Natural killer cell (primary cell): Measurements from ENCODE around the gene APOA4. TPM values are rescaled to one million over a fixed set of nuclear protein-coding genes. Genes with fewer than 3 reads are reported as not detected.

Source experiments
- ATAC-seq, 3 donors: fragments of 150-1000 bp in 2 of 3; fragments of 200-7000 bp in 1 of 3; cut with Tn5 transposase; 1 replicate in 1 of 3; 2 replicates in 2 of 3; pipeline ENCODE4 v1.10.0; 2021; ENCODE audit warnings: mild to moderate bottlenecking in 2 of 3, moderate library complexity in 2 of 3
- DNase-seq, 2 donors: peaks; one replicate each; pipeline versions ENCODE4 v3.0.0 to v3.0.0-alpha.2; 2013 to 2021; ENCODE audit warnings: mixed read lengths in 1 of 2
- H3K27ac ChIP-seq: one replicate; pipeline ENCODE4 v1.5.1; 2013; ENCODE audit warnings: mild to moderate bottlenecking, low read length
- H3K27me3 ChIP-seq: one replicate; pipeline ENCODE4 v1.6.1; 2013; ENCODE audit warnings: low read length; ENCODE audit not compliant: control insufficient read depth, insufficient read depth
- H3K36me3 ChIP-seq: one replicate; pipeline ENCODE4 v1.6.1; 2013; ENCODE audit warnings: low read length; ENCODE audit not compliant: control insufficient read depth, insufficient read depth
- H3K4me1 ChIP-seq: one replicate; pipeline ENCODE4 v1.6.1; 2013; ENCODE audit warnings: low read length; ENCODE audit not compliant: control insufficient read depth, insufficient read depth
- H3K4me3 ChIP-seq: one replicate; pipeline ENCODE4 v1.5.1; 2013; ENCODE audit warnings: low read length
- H3K9me3 ChIP-seq: one replicate; pipeline ENCODE4 v1.6.1; 2013; ENCODE audit warnings: low read length; ENCODE audit not compliant: control insufficient read depth, insufficient read depth
- H3K27ac Mint-ChIP-seq, 2 donors: one replicate each; pipeline ENCODE4 v1.8.0; 2022; ENCODE audit warnings: mild to moderate bottlenecking in 2 of 2, mixed read lengths in 2 of 2, moderate library complexity in 1 of 2
- H3K27me3 Mint-ChIP-seq, 2 donors: one replicate each; pipeline ENCODE4 v1.8.0; 2022; ENCODE audit warnings: low read depth in 2 of 2, mixed read lengths in 2 of 2
- H3K36me3 Mint-ChIP-seq: one replicate; pipeline ENCODE4 v1.8.0; 2022; ENCODE audit warnings: mixed read lengths
- H3K4me1 Mint-ChIP-seq, 2 donors: one replicate each; pipeline ENCODE4 v1.8.0; 2022; ENCODE audit warnings: mixed read lengths in 2 of 2
- H3K4me3 Mint-ChIP-seq: one replicate; pipeline ENCODE4 v1.8.0; 2022; ENCODE audit warnings: mild to moderate bottlenecking, moderate library complexity, mixed read lengths
- H3K9me3 Mint-ChIP-seq, 2 donors: one replicate each; pipeline ENCODE4 v1.8.0; 2022; ENCODE audit warnings: mixed read lengths in 2 of 2
- WGBS: methylation state at CpG from one replicate; pipeline ENCODE4 v1.1.7; 2013; ENCODE audit warnings: missing lambda C conversion rate; ENCODE audit not compliant: insufficient coverage; 5-methylcytosine and 5-hydroxymethylcytosine counted together
- intact Hi-C: fragments of 100-400 bp; cut with micrococcal nuclease; formaldehyde crosslinking; loops from one replicate; pipeline ENCODE4 v1.14.2; 2022
- total RNA-seq, 4 donors: library from RNA; stranded (reverse); fragments of 120-200 nt in 1 of 4; gene quantifications; one replicate each; pipeline versions ENCODE4 v1.2.3 to v1.2.4, GENCODE V29; 2013 to 2022
- TF ChIP-seq, protein P1 (sequence below): fragments of 200-600 bp; IDR thresholded peaks from one replicate; pipeline ENCODE4 v1.8.0; 2022; ENCODE audit warnings: antibody characterized with exemption

Gene APOA4
- total RNA-seq, 3 donors from 2014 or later (not counting 1 experiment from before 2014, with no cell fraction given) = not detected

DNA sequence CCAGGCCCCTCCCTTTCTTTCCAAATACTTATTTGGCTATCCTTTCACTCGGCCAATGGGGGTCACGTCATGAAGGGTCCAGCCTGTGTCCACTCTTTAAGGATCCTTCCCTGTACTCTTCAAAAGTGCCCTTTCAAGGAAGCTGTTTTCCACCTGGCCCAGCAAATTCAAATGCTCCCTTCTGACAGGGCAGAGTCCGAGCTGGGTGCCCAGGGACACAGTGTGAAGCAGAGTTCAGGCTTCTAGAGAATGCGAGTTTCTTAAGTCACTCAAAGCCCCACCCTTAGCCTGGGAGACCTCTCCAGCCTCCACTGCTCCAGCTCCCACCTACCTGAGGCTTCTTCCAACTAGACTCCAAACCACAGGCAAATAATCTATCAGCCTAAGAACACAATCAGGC is 19.8 kb upstream of the APOA4 start:
- Histone ChIP-seq H3K27me3 (no peaks in the 10 kb centered on the region), H3K4me3 (no peak overlapping the region), H3K4me1 (no peaks in the 10 kb centered on the region), H3K9me3 (no peaks in the 10 kb centered on the region), H3K27ac (no peak overlapping the region), H3K36me3 (peaks cover 47% of the 10 kb centered on the region)
- H3K36me3 Mint-ChIP-seq = peaks cover 20% of the 10 kb centered on the region
- WGBS = 96% methylated on average over 4 of the region's 4 CpGs
- no peaks in the 10 kb centered on the region for H3K9me3 Mint-ChIP-seq
- ATAC-seq (no peak), DNase-seq (no peak)
- H3K27me3 Mint-ChIP-seq = no peaks in the 10 kb centered on the region
- intact Hi-C loops = no loop called here
- no peaks in the 10 kb centered on the region for H3K4me1 Mint-ChIP-seq
- H3K27ac Mint-ChIP-seq = no peak overlapping the region
- TF ChIP-seq, protein P1, sequence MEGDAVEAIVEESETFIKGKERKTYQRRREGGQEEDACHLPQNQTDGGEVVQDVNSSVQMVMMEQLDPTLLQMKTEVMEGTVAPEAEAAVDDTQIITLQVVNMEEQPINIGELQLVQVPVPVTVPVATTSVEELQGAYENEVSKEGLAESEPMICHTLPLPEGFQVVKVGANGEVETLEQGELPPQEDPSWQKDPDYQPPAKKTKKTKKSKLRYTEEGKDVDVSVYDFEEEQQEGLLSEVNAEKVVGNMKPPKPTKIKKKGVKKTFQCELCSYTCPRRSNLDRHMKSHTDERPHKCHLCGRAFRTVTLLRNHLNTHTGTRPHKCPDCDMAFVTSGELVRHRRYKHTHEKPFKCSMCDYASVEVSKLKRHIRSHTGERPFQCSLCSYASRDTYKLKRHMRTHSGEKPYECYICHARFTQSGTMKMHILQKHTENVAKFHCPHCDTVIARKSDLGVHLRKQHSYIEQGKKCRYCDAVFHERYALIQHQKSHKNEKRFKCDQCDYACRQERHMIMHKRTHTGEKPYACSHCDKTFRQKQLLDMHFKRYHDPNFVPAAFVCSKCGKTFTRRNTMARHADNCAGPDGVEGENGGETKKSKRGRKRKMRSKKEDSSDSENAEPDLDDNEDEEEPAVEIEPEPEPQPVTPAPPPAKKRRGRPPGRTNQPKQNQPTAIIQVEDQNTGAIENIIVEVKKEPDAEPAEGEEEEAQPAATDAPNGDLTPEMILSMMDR = no peak
- no peak overlapping the region for H3K4me3 Mint-ChIP-seq

DNA sequence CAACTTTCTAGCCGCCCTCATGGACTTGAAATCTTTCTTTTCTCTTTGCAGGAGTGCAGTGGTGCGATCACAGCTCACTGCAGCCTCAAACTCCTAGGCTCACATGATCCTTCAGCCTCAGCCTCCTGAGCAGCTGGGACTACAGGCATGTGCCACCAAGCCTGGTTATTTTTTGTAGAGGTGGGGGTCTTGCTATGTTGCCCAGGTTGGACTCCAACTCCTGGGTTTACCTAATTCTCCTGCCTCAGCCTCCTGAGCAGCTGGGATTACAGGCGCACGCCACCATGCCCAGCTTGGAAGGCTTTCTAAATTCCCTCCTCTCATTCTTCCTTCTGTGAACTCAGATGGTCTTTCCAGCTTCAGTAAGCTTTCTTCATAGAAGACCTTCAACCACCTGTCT is 19.0 kb upstream of the APOA4 start:
- H3K27ac ChIP-seq = no peak overlapping the region
- intact Hi-C loops = no loop called here
- DNase-seq (no peak), ATAC-seq (no peak)
- no peaks in the 10 kb centered on the region for H3K9me3 ChIP-seq
- Mint-ChIP-seq H3K27me3 (no peaks in the 10 kb centered on the region), H3K4me1 (no peaks in the 10 kb centered on the region), H3K4me3 (no peak overlapping the region), H3K36me3 (peaks cover 20% of the 10 kb centered on the region), H3K9me3 (no peaks in the 10 kb centered on the region), H3K27ac (no peak overlapping the region)
- no peak overlapping the region for H3K4me3 ChIP-seq
- 97% methylated on average over 4 of the region's 4 CpGs for WGBS
- no peaks in the 10 kb centered on the region for H3K27me3 ChIP-seq
- TF ChIP-seq, protein P1 = no peak
- H3K4me1 ChIP-seq = no peaks in the 10 kb centered on the region
- H3K36me3 ChIP-seq = peaks cover 40% of the 10 kb centered on the region

DNA sequence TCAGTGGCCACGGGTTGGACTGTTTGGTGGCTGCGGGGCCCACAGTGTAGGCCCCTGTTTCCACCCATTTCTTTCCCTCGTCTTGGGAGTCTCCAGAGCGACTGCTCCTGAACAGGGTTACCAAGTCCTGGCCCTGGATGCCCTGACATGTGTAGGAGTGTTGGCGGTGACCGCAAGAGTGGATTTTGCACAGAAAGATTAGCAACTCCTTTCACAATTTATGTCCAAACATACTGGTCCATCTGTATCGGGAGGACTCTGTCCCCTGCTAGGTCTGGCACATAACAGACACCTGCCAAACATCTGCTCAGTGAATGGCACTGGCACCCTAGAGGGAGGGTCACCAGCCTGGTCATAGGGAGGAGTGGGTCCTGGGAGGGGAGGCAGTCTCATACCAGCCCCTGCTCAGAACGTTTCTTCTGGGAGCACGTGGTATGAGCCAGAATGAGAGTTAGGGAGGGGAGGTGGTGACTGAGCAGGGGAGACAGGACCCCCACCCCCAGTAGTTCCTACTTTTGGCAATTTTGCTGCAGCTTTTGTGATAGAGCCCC is 17.7 kb upstream of the APOA4 start:
- no peaks in the 10 kb centered on the region for H3K27me3 Mint-ChIP-seq
- intact Hi-C loops = no loop called here
- DNase-seq = no peak
- Histone ChIP-seq H3K36me3 (peaks cover 27% of the 10 kb centered on the region), H3K4me3 (no peak overlapping the region), H3K27me3 (no peaks in the 10 kb centered on the region), H3K9me3 (no peaks in the 10 kb centered on the region), H3K4me1 (peaks cover 8% of the 10 kb centered on the region), H3K27ac (no peak overlapping the region)
- 93% methylated on average over 9 of the region's 9 CpGs for WGBS
- no peak for ATAC-seq
- H3K9me3 Mint-ChIP-seq = no peaks in the 10 kb centered on the region
- H3K36me3 Mint-ChIP-seq = peaks cover 12% of the 10 kb centered on the region
- peaks cover 6% of the 10 kb centered on the region in 2 donors for H3K4me1 Mint-ChIP-seq
- no peak overlapping the region for H3K27ac Mint-ChIP-seq
- TF ChIP-seq, protein P1 = no peak
- H3K4me3 Mint-ChIP-seq = no peak overlapping the region

DNA sequence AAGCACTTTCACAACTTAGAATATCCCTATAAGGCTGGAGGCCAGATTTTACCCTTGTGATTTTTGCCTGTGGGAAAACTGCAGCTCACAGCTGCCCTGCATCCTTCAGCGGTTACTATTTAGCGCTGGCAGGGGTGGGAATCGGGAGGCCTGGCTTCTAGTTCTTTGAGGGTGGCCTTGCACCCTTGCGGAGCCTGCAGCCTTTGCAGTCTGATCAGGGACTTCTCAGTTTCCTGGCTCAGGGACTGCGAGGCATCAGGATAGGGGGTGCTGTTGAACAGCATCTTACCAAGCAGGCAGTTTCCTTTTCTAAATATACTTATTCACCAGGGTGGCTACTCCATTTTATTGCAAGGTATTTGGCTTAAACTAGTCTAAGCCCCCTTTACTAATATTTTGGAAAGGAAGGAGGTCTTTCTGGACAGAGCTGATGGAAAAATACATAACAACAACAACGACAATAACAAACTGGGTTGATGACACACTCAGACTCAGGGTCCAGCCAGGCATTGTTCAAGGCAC is 17.2 kb upstream of the APOA4 start:
- no peak overlapping the region for H3K4me3 ChIP-seq
- Mint-ChIP-seq H3K27ac (no peak overlapping the region), H3K36me3 (peaks cover 6% of the 10 kb centered on the region), H3K4me3 (no peak overlapping the region), H3K27me3 (no peaks in the 10 kb centered on the region), H3K9me3 (no peaks in the 10 kb centered on the region), H3K4me1 (peaks cover 11% of the 10 kb centered on the region in 2 donors)
- peaks cover 14% of the 10 kb centered on the region for H3K4me1 ChIP-seq
- H3K27ac ChIP-seq = no peak overlapping the region
- TF ChIP-seq, protein P1 = no peak
- ATAC-seq (no peak), DNase-seq (peak in 1 of 2 donors; percentile 29)
- no peaks in the 10 kb centered on the region for H3K9me3 ChIP-seq
- peaks cover 22% of the 10 kb centered on the region for H3K36me3 ChIP-seq
- no peaks in the 10 kb centered on the region for H3K27me3 ChIP-seq
- intact Hi-C loops = no loop called here
- WGBS = 77% methylated on average over 6 of the region's 6 CpGs
